T-helper 2 cell treated with Interferon-gamma antibody and Interleukin-4, amounts not matched to agents 100 ng/mL and 5 ng/mL, for 36 hours (primary cell): ENCODE results near the gene HMCN2. TPM values are rescaled to one million over a fixed set of nuclear protein-coding genes. Genes with fewer than 3 reads are reported as not detected.

Experiments
- intact Hi-C: fragments of 100-400 bp; cut with micrococcal nuclease; formaldehyde crosslinking; loops from one replicate; pipeline ENCODE4 v1.15.1; 2023
- total RNA-seq: library from RNA; stranded (reverse); gene quantifications from 2 replicates; pipeline ENCODE4 v1.2.3, GENCODE V29; 2022

The HMCN2 gene
- total RNA-seq, 1 donor from 2014 or later, result not detected

DNA sequence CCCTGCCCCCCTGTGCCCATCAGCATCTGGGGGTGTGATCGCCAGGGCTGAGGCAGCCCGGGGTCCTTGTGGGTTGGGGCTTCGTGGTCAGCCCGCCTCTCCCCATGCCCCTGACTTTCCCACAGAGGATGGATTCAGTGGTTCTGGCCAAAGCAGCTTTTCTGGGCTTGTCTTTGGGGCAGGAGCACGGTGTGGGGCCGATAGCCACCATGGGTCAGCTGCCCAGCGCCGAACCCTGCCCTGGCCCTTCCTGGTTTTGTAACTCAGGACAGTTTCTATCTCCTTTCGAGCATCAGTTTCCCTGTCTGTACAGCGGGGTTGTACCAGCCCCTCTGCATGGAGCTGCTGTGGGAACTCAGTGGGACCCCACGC is 77.1 kb downstream of the HMCN2 start:
- intact Hi-C loops, result loop anchor here (5.0 kb wide), 1 partner anchor 235 kb away; no protein-coding TSS in a partner anchor

DNA sequence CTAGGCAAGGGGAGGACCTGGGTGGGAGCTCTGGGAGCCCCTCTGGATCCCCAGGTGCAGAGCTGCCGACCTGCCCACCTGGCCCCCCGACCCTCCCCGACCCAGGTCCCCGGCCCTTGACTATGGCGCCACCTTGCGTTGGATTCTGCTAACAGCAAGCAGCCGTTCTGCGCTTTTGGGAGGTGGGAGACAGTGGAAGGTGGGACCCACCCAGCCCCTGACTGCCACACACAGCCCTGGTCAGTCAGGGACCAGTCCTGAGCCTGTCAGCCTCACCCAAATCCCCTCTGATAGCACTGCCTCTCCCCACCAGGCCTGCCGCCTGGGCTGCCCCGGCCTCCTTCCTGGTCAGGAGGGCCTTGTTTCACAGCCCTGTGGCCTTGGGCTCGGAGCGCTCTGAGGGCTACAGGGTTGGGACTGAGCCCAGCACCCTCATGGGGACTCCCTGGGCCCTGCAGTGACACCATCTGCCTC is 77.9 kb downstream of the HMCN2 start:
- intact Hi-C loops, result loop anchor here (5.0 kb wide), 1 partner anchor 236 kb away; no protein-coding TSS in a partner anchor

- intact Hi-C loops, result loop anchor here (5.0 kb wide), 1 partner anchor 237 kb away; no protein-coding TSS in a partner anchor
These were observed 78.8 kb downstream of the HMCN2 start for GRCh38 chr9:130344366-130344765.

DNA sequence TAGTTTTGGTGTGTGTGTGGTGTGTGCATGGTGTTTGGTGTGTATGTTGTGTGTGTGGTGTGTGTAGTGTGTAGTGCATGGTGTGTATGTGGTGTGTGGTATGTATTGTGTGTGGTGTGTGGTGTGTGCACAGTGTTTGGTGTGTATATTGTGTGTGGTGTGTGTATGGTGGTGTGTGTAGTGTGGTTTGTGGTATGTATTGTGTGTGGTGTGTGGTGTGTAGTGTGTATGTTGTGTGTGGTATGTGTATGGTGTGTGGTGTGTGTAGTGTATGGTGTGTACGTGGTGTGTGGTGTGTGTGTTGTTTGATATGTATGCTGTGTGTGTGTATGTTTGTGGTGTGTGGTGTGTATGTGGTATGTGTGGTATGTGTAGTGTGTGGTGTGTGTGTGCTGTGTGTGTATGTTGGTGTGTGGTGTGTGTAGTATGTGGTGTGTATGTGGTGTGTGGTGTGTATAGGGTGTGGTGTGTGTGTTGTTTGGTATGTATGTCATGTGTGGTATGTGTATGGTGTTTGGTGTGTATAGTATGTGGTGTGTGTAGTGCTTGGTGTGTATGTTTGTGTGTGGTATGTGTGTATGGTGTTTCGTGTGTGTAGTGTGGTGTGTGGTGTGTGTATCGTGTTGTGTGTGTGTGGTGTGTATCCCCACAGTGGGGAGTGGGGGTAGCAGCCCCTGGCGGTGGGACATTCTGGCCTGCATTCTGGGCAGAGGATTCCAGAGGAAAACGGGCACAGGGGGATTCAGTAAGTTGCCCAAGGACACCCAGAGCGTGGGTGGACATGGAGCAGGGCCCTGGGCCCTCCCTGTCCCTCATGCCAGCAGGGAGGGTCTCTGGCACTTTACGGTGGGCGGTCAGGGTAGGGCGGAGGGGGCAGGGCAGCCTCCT is 79.7 kb downstream of the HMCN2 start:
- intact Hi-C loops, result no loop called here

DNA sequence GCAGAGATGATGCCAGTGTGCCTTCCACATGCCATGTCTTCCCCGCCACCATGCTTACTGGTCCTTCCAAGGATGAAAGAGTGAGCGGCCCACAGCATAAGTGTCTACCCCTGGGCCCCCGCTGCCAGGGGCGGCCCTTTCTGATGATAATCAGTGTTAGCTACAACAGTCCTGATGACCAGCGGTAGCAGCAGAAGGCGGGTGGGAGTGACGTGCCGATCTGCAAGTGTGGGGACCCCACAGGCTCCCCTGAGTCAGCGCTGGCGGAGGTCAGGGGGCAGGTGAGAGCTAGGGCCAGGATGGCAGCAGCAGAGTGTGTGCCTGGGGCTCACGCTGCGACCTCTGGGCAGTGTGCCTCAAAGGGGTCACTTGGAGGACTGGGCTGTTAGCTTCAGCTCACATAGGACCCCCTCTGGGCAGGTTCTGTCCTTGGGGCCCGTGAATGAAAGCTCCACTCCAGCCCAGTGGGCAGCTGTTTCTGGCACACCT is 80.4 kb downstream of the HMCN2 start:
- intact Hi-C loops, result no loop called here

- intact Hi-C loops, result no loop called here
These were observed 80.9 kb downstream of the HMCN2 start for GRCh38 chr9:130346431-130346830.

GRCh38 chr9:130347036-130347435 is 81.5 kb downstream of the HMCN2 start:
- intact Hi-C loops, result no loop called here

DNA sequence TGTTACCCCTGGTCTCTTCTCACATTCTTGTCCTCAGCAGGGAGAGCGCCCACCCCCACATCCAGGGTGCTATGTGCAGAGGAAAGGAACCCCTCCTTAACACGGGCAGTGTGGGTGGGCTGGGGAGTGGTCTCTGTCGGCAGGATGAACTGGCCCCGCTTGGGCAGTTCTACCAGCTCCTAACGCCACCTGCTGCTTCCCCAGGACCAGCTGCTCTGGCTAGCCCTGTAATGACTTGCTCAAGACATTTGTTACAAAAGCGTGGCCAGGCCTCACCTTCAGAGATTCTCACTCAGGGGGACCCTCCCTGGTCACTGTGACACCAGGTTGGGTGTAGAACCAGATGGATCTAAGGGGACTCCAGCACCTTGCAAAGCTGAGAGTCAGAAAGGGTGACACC is 82.4 kb downstream of the HMCN2 start:
- intact Hi-C loops, result no loop called here

DNA sequence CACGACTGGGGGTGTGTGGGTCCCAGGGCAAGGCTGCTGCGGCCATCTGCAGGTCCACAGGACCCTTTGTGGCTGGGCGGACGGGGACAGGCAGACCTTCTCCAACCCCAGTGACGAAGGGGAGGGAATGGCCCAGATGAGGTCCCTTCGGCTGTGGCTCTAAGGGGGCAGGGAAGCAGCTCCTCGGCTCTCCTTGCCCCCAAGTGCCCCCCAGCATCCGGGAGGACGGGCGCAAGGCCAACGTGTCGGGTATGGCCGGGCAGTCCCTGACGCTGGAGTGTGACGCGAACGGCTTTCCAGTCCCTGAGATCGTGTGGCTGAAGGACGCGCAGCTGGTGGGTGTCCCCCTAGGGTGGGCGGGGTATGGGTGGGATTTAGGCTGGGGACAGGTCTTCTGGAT is 82.8 kb downstream of the HMCN2 start:
- intact Hi-C loops, result no loop called here

- intact Hi-C loops, result no loop called here
These were observed 83.3 kb downstream of the HMCN2 start for GRCh38 chr9:130348881-130349280.

DNA sequence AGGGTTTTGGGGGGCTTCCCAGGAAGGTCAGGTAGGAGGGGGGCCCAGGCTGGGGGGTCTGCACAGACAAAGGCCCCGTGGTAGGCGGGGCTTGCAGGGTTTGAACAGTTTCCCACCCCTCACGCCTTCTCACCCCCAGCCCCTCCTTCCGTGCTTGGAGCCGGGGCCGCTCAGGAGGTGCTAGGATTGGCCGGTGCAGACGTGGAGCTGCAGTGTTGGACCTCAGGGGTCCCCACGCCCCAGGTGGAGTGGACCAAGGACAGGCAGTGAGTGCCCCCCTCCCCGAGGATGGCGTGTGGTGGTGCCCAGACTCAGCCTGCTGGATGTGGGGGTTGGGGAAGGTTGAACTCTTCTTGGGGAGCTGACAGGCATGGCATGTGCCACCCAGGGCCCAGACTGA is 83.8 kb downstream of the HMCN2 start:
- intact Hi-C loops, result no loop called here

DNA sequence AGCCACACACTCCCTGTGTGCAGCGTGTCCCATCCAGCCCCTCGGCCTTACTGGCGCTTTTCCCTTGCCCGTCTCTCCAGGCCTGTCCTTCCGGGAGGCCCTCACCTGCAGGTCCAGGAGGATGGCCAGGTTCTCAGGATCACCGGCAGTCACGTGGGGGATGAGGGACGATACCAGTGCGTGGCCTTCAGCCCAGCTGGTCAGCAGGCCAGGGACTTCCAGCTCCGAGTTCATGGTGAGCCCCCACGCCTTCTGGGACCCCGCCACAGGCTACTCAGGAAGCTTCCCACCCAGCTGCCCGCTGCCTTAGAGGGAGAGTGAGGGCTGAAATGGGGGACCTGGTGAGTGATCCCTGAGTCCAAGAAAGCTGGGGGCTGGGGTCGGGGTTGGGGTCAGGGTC is 85.8 kb downstream of the HMCN2 start:
- intact Hi-C loops, result no loop called here

GRCh38 chr9:130352081-130352480 is 86.5 kb downstream of the HMCN2 start:
- intact Hi-C loops, result no loop called here

GRCh38 chr9:130352586-130353285 is 87.2 kb downstream of the HMCN2 start:
- intact Hi-C loops, result no loop called here

DNA sequence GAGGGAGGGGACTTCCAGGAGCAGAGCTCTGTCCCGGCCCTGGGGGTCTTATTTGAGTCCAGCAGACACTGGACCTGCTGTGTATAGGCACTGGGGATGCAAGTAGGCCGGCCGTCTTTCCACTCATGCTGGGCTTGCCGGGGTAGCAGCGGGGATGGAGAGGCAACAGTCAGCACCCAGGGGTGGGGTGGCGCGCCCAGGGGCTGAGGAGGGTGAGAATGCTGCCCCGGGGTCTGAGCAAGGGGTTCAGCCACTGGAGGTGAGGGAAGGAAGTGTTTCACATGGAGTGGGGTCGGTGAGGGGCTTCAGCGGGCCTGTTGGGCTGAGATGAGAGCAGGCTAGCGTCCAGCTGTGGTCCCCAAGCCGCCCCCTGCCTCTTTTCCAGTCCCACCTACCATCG is 88.8 kb downstream of the HMCN2 start:
- intact Hi-C loops, result no loop called here

DNA sequence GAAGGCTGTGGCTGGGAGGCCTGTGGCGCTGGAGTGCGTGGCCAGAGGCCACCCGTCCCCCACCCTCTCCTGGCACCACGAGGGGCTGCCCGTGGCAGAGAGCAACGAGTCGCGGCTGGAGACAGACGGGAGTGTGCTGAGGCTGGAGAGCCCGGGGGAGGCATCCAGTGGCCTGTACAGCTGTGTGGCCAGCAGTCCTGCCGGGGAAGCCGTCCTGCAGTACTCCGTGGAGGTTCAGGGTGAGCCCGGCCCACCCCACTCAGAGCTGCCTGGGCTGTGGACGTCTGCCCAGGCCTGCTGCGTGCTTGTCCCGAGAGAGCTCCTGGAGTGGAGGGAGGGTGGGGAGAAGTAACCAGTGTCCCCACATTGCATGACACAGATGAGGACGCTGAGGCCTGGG is 89.2 kb downstream of the HMCN2 start:
- intact Hi-C loops, result no loop called here

DNA sequence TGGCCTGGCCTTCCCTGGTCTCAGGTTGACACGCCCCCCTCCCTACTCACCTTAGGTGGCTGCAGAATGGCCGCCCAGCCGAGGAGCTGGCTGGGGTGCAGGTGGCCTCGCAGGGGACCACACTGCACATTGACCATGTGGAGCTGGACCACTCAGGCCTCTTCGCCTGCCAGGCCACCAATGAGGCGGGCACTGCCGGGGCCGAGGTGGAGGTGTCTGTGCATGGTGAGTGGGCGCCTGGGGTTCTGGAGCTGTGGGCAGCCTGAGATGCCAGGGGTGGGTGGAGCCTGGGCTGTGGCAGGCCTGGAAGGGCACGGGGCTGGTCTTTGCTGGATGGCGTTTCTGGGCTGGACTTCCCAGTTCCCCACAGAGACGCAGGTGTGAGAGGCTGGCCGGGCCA is 90.5 kb downstream of the HMCN2 start:
- intact Hi-C loops, result no loop called here

- intact Hi-C loops, result no loop called here
These were observed 91.5 kb downstream of the HMCN2 start for GRCh38 chr9:130356877-130357584.

DNA sequence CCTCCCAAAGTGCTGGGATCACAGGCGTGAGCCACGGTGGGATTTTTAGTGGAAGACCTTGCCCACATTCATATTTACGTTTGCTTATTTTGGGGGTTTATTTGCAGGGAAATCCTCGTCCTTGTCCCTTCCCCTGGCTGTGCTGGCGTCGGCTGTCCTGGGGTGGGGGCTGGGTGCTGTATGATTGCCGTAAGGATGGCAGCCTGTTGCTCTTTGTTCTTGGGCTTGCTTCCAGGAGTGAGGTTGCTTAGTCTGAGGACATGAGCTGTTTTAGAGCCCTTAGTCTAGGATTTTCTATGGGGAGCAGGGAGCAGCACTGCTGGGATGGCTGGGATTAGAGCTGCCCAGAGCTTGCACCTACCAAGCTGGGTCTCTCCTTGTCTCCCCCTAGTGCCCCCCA is 93.4 kb downstream of the HMCN2 start:
- intact Hi-C loops, result no loop called here

- intact Hi-C loops, result no loop called here
These were observed 94.3 kb downstream of the HMCN2 start for GRCh38 chr9:130359819-130360218.

DNA sequence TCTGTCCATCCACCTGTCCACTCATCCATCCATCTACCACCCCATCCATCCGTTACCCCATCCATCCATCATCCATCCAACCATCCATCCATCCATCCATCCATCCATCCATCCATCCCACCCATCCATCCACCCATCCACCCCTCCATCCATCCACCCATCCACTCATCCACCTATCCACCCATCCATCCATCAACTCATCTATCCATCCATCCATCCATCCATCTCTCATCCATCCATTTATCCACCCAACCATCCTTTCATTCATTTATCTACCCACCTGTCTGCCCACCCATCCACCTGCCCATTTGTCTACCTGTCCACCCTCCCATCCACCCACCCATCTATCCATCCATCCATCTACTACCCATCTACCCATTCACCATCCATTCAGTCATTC is 95.1 kb downstream of the HMCN2 start:
- intact Hi-C loops, result no loop called here
